ENCODE data around the gene ATP10B.

DNA sequence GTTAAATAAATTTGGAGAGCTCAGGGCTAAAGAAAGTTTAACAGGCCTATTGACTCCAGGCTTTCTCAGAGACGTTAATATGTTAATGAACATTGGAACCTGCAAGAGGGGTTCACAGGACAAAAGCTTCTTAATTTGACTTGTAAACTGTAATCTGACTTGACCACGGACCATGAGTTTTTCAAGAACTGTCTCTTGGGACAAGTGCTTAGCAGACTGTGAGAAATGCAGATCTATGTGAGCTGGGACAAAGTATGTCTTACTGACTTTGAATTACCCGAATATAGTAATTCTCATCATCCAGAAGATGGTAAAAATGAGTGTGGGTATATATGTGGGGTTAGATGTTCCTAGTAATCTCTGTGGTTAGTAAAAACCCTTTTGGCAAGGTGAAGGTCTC is 186.6 kb downstream of the ATP10B start:
- TF ChIP-seq, protein P1, sequence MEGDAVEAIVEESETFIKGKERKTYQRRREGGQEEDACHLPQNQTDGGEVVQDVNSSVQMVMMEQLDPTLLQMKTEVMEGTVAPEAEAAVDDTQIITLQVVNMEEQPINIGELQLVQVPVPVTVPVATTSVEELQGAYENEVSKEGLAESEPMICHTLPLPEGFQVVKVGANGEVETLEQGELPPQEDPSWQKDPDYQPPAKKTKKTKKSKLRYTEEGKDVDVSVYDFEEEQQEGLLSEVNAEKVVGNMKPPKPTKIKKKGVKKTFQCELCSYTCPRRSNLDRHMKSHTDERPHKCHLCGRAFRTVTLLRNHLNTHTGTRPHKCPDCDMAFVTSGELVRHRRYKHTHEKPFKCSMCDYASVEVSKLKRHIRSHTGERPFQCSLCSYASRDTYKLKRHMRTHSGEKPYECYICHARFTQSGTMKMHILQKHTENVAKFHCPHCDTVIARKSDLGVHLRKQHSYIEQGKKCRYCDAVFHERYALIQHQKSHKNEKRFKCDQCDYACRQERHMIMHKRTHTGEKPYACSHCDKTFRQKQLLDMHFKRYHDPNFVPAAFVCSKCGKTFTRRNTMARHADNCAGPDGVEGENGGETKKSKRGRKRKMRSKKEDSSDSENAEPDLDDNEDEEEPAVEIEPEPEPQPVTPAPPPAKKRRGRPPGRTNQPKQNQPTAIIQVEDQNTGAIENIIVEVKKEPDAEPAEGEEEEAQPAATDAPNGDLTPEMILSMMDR (IDR thresholded peaks at IDR 0.05; ENCODE audit: borderline replicate concordance, extremely low read depth, low read length, poor library complexity, severe bottlenecking): no peak
- TF ChIP-seq EZH2 (IDR thresholded peaks at IDR 0.05; ENCODE audit: borderline replicate concordance, low read depth, low read length, severe bottlenecking): no peak

Data from DND-41 (cell line).